Pulmonary artery endothelial cell (primary cell): ENCODE results near the gene INPP4A. TPM values are rescaled to one million over a fixed set of nuclear protein-coding genes. Genes with fewer than 3 reads are reported as not detected.

ENCODE experiments used
- DNase-seq: peaks from one replicate; pipeline ENCODE4 v3.0.0-alpha.2; 2011; ENCODE audit warnings: low read depth, low spot score
- total RNA-seq: library from RNA; depleted of rRNA; stranded (reverse); fragments of >200 nt; gene quantifications from 2 replicates; pipeline ENCODE4 v1.2.3, GENCODE V29; 2014

The INPP4A gene
- total RNA-seq, 1 donor from 2014 or later = 38.7 TPM

DNA sequence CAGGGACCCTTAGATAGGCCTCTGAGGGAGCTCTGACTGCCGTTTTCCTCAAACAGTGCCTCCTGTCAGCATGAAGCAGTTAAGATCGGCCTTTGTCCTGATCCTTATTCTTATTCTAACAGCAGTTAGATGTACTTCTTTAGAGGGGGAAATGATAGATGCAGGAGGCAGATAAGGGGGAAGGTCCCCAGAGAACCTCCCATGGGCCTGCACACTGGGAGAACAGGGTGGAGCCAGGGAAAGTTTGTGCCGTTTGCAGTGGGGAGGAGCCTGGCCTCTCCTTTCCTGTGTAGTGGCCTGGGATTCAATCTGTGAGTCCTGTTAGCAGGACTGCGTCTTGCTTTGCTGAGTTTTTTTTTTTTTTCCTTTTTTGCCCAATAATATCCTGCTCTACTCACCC lies 7.9 kb upstream of the INPP4A start:
- DNase-seq = no peak

DNA sequence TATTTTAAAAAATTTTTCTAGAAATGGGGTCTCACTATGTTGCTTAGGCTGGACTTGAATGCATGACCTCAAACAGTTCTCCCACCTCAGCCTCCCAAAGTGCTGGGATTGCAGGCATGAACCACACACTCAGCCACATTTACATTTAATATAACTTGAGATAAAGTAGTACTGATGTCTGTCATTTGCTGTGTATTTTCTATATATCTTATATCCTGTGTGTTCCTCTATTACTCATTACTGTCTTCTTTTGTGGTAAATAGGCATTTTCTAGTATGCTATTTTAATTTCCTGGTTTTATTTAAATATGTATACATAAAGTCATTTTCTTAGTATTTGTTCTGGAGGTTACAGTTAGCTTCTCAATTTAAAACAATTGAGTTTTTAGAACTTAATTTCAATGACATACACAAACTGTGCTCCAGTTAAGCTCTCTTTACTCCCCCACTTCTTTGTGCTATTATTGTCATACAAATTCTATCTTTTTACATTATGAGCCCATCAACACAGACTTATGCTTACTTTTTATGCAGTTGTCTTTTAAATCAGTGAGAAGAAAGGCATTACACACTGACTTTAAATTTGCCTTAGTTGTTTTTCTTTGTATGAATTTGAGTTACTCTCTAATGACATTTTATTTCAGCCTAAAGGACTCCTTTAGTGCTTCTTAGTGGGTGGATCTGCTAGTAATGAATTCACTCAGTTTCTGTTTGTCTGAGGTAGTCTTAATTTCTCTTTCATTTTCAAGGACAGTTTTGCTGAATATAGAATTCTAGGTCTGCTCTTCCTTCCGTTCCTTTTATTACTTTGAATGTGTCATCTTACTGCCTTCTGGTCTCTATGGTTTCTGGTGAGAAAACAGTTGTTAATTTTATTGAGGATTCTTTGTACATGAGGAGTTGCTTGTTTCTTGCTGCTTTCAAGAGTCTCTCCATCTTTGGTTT lies 6.2 kb upstream of the INPP4A start:
- no peak for DNase-seq

DNA sequence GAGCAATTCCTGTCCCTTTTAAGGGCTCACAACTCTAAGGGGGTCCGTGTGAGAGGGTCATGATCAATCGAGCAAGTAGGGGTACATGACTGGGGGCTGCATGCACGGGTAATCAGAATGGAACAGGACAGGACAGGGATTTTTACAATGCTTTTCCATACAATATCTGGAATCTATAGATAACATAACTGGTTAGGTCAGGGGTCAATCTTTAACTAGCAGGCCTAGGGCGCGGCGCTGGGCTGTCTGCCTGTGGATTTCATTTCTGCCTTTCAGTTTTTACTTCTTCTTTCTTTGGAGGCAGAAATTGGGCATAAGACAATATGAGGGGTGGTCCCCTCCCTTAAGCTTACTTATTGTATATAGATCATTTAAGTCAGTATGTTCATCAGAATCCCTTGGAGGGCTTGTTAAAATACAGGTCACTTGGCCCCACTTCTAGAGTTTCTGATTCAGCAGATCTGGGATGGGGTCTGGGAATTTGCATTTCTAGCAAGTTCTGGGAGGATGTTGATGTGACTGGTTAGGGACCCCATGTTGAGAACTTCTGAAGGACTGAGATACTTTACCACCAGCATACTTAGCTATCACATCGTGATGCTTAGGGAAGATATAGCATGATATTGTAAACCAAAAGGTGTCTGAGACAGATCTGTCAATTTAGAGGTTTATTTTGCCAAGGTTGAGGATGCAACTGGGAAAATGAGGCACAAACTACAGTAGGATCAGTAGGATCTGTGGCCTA lies 2.8 kb upstream of the INPP4A start:
- DNase-seq = no peak

DNA sequence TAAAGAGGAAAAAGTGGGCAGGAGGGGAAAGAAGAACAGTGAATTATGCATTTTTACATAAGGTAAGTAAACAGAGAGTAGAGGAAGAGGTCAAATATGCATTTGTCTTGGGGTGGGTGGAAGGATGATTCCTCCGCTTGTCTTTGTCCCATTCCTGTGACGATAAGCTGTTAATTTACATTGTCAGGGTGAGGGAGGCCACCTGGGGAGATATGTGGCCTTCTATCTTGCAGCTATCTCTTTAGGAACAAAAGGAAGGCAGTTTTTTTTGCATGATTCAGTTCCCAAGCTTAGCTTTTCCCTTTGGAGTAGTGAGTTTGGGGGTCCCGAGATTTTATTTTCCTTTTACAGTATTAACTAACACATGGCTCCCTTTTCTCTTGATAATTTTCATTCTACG lies 2.2 kb upstream of the INPP4A start:
- DNase-seq = no peak

DNA sequence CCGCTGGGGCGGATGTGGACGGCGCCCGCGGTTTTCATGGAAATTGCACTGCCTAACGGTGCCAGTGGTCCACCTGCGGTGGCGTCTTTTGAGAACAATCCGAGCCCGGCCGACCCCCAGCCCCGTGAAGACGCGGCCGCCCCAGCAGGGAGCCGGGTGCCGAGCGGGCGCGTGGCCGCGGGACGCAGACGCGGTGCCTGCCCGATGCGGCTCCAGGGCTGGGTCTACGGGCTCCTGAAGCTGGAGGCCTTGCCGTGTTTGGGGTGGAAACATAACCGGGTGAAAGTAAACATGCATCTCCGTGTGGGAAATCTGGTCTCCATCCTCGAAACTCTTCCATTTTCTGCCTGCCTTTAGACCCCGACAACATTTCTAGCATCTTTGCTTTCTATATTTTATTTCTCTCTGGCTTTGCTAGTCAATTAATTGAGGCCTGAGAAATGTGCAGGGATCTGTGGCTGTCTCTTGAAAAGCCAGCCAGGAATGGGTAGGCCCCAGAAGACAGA lies 572 bp downstream of the INPP4A start:
- DNase-seq = no peak

DNA sequence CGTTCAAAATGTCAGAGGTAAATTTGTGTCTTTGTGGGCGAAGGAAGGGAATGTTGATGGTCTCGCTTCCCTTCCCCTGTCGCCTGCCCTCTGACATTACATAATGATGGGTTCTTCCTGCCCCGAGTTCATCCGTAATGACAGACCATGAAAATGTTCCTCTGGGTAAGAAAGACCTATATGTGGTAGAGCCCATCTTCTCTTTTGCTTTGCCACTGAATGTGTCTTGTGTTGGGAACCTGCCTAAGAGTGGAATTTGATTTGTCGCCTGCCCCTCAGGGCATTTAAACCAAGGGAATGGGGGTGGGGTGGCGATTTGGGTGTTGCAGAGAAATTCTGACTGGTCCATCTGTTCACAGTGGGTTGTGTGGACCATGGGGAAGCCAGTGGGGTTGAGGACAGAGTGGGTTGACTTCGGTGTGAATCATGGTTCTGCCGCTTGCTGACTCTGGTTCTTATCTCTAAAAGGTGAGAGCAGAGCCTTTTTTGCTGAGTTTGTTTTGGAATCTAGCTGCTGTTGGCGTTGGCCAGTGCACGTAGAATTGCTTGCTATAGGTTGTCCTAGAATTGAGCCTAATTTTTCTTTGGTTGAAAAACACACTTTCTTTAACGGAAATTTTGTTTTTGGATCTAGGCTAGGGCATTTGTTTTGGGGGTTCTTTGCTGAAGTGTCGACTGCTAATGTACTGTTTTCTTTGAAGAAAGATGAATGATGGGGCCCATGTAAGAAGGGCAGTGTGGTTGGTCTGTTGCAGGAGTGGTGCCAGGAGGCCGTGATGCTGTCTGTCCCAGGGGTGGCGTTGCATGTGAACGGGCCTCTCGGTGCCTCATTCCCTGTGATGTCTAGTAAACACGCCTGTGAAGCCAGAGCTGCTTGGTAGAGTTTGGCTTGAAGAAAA lies 1.3 kb downstream of the INPP4A start:
- DNase-seq = no peak

DNA sequence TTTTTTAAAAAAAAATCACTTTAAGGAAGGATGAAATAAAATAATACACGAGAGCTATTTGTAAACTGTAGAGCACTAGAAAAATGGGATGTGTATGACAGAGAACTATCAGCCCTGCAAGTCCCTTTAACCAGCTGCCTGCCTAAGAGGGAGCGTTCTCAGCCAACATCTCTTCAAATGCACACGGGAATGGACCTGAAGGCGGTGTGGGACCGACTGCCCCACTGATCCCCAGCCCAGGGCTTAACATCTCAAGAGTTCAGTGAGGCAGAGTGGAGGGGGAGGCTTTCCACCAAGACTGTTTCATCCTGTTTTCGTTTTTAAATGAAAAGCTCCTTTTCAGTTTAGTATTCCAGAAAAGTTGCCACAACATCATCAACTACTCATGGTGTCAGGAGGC lies 2.2 kb downstream of the INPP4A start:
- no peak for DNase-seq

DNA sequence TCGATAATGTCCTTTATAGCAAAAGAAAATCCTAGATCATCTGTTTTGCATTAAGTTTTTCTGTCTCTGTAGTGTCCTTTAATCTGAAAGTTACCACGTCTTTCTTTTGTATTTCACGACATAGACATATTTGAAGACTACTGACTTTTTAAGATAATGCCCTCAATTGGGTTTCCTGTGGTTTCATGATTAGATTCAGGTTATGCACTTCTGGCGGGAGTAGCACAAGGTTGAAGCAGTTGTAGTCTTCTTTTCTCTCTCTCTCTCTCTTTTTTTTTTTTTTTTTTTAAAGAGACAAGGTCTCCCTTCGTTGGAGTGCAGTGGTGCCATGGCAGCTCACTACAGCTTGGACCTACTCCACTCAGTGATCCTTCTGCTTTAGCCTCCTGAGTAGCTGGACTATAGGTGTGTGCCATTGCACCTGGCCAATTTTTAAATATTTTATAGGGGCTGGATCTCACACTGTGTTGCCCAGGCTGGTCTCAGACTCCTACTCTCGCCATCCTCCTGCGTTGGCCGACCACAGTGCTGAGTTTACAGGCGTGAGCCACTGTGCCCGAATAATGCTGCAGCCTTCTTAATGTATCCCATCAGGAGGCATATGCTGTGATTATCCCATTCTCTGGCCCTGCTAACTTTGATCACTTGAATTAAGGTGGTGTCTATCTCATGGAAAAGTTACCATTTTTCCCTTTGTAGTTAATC lies 3.9 kb downstream of the INPP4A start:
- DNase-seq = no peak

DNA sequence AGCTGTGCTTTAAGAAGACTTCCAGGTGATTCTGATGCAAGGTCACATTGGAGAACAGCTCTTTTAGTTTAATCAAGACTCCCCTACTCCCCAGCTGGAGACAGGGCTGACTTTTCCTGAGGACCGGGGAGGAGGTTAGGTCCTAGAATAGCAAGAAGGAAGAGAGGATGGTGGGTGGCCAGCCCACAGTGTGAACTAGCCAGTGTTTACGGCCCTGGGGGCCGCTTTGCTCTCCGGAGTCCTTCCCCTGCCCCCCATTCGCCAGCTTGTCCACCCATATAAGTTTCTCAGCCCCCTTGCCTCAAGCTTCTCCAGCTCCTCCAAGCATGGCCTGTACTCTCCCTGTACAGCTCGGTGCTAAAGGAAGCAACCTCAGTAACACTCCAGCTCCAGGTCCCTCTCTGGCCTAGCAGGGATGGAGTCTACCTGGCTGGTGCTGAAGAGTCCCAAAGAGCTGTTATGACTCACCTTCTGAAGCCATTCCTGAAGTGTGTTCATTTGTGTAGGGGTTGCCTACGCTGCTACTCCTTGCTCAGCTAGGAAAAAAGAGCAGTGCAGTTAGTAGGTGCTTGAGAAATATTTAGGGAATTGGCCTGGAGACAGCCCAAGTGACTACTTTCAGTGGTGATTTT lies 7.9 kb downstream of the INPP4A start:
- no peak for DNase-seq

DNA sequence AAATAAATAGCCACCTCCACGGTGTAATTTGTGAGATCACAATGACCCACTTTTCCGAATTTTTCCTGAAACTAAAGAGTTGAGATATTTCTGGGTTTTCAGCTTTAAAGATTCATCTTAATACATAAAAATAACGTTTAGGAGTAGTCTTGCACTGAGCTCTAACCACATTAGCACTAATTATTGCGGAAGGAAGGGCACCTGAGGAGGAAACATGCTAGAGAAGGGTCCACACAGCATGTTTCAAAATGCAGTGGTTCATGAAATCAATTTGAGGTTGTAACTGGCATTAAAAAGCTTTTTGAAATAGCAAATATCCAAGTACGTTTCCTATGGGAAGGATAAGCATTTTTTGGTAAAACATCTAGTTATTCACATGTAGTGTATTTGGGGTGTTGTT lies 8.4 kb downstream of the INPP4A start:
- no peak for DNase-seq

DNA sequence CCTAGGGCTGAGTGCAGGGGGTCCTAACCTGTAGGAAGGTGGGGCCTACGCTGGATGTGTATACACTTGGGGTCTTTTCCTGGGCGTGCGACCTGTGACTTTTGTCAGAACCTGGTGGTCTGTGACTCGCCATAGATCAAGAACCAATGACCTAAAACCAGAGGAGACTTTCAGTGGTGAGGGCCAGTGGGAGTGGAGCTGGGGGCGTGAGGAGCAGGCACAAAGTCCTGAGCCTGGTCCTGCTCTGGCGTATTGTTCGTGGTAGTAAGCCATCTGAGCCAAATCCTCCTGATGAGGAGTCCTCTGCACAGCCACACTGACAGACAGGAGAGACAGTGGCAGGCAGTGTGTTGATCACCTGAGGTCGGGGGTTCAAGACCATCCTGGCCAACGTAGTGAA lies 8.9 kb downstream of the INPP4A start:
- DNase-seq = no peak

DNA sequence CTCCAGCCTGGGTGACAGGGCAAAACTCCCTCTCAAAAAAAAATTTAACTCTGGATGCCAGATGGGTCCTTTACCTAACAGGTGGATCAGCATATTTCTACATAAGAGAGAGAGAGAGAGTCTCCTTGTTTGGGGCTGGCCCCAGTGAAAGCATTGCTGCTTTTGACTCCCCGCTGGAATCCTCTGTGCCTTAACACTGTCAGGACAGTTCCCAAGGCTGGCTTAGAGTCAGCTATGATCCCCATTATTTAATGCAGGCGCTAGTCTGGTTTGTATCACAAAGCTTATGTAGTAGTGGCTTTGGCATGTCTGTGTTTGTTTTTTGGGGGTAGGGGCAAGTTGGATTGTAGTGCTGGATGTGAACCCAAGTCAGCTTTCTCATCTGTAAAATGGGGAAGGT lies 9.4 kb downstream of the INPP4A start:
- no peak for DNase-seq

DNA sequence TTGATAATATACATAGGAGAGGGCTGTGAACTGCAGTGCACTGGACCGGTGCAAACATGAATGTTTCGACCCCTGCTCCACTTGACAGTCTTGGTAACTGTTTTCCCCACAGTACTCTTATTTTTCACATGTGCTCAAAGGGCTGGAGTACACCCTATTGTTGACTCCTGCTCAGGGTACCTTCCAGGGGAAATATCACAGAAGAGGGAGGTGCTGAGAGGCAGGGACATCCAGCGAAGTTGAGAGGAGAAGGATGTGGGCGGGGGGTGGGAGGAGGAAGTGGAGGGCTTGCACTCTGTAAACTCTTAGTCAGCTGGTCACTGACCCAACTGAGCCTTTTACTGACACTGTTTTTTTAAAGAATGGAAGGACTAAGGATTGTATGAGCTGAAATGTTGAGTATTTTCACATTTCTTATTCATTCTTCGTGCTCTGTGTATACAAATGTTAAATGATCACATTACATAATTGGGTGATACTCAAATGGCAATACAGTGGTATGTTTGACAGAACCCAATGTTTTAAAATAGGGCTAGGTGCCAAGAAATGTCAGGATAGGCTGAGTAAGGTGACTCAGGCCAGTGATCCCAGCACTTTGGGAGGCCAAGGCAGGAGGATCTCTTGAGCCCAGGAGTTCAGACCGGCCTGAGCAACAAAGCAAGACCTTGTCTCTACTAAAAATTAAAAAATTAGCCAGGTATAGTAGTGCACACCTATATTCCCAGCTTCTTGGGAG lies 10.0 kb downstream of the INPP4A start:
- DNase-seq = no peak

DNA sequence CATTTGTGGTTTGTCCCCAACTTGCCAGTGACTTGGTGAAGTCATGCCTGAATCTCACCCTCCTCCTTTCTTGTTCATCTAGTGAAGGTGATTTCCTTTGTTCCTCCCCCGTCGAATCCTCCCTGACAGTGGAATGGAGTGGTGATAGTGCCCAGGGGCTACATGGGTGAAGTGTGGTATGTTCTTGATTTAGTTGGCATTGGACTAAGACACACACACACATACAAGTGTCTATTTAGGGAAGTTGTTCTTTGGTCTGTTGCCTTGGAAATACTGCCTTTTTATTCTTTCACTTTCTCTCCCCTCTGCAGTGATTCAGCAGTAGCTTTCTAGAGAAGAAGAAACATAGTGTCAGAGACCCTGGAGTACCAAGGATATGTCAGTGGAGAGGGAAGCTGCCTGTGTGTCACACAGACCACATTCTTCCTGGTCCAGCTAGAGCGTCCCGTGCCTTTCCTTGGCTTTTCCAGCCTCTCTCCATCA lies 10.9 kb downstream of the INPP4A start:
- no peak for DNase-seq

DNA sequence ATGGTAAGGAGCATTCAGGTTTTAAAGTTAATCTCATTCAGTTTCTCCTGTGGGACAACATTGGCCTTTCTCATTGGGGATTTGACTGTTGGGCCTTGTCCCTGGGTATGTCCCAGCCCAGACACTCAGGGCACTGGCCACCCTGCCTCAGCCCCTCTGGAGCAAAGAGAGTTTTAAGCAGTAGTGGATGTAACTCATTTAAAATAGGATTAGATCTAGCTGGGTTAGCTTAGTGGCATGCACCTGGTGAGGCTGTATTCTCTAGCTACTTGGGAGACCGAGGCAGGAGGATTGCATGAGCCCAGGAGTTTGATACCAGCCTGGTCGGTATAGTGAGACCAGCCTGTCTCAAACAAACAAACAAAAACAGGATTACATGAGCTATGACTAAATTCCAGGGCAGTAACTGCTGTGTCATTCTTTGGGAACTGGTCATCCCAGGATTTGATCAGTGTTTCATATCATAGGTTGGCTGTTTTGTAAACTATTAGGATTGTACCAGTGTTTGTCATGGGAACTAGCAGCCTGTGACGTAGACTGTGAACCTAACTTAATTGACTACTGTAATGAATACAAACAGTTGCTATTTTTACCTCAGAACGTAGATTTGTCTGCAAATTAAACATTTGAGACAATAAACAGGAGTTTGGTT lies 12.5 kb downstream of the INPP4A start:
- no peak for DNase-seq

DNA sequence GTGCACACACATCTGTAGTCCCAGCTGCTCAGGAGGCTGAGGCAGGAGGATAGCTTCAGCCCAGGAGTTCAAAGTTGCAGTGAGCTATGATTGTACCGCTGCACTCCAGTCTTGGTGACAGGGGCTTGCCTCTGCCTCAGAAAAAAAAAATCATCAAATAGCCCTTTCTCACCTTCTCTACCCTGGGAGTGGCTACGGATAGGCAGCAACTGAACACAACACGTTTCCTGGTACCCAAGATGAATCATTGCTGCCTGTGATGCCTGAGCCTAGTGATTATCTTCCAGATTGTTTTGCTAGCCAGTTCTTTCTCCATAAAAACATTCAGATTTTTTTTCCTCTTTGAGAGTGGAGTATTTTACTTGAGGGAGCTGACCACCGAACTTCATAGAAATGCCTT lies 13.5 kb downstream of the INPP4A start:
- no peak for DNase-seq

DNA sequence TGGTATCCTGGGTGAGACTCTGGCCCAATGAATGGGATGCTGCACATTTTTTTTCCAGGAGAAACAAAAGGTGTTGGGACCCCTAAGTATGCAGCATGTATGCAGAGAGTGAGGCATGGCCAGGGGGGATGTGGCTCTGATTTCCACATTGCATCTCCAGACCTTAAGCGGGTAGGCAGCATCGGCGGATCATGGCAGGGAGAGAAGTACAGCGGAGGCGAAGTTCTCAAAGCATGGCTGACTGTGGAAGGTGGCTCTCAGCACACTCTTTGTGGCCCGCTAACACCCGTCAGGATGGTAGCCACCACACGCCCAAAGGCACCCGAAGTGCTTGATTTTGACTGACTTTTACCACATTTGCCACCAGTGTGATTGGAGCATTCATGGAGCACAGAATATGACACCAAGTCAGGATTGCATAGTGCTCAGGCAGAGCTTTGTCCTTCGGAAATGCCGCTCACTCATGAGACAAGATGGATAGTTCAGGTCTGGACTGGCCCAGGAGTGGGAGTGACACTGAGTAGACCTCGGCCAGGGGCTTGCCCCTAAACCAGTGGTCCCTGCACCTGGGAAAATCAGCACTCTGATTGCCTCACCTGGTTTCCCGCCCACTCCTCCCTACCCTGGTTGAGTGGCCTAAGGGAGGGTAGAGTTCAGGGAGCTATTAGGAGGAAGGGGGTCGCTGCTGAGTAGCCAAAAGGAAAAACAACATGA lies 14.2 kb downstream of the INPP4A start:
- DNase-seq = no peak

DNA sequence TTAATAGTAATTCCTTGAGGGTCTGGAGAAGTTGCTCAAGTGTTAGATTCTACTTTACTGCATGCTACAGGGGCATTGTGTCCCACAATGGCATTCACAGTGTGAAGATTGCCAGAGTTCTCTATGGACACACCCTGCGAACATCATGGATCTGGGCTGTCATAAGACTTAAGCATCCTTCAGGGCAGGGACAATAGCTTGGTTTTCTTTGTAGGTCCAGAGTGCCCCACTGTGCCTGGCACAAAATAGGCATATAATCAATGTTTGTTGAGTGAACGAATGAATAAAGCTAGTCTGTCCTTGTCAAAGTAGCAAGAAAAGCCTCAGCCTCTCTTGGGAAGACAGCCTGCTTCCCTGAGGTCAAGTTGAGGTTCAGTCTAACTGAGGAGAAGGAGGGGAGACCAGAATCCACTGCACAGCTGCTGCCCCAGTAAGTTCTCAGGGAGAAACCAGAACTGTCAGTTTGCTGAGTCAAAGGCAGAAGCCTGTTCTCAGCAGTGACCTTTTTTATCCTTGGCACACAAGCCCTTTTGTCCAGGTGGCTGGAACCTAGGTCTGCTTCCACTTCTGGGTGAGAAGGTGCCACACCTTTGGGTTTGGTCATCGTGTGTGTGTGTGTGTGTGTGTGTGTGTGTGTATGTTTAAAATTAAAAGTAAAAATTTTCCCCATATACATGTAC lies 15.0 kb downstream of the INPP4A start:
- DNase-seq = no peak
